GM19193 (cell line): ENCODE measurements around the gene AHR.

Experiments
- POLR2A ChIP-seq: IDR thresholded peaks from 4 replicates; pipeline ENCODE4 v1.6.1; 2011; ENCODE audit not compliant: insufficient read depth, insufficient read length; ENCODE audit errors: extremely low read depth

AHR gene

GRCh38 chr7:17374157-17374556, 75.7 kb downstream of the AHR start:
- TF ChIP-seq POLR2A, result no peak

GRCh38 chr7:17374654-17375053, 76.2 kb downstream of the AHR start:
- TF ChIP-seq POLR2A, result no peak

- no peak for TF ChIP-seq POLR2A
These were observed 78.1 kb downstream of the AHR start for GRCh38 chr7:17376595-17376994.

GRCh38 chr7:17380736-17381662, 82.5 kb downstream of the AHR start:
- no peak for TF ChIP-seq POLR2A

- no peak for TF ChIP-seq POLR2A
These were observed 85.9 kb downstream of the AHR start for GRCh38 chr7:17384400-17384799.

- TF ChIP-seq POLR2A, result no peak
These were observed 87.2 kb downstream of the AHR start for GRCh38 chr7:17385612-17386011.

GRCh38 chr7:17390392-17390791, 91.9 kb downstream of the AHR start:
- TF ChIP-seq POLR2A, result no peak

GRCh38 chr7:17391366-17391765, 92.9 kb downstream of the AHR start:
- TF ChIP-seq POLR2A, result no peak

GRCh38 chr7:17392846-17393245, 94.4 kb downstream of the AHR start:
- no peak for TF ChIP-seq POLR2A
